HepG2 (cell line): Measurements from ENCODE around the gene STRADA. TPM values are rescaled to one million over a fixed set of nuclear protein-coding genes. Genes with fewer than 3 reads are reported as not detected.

Experiments used
- AGO2 ChIP-seq: fragments of 200-400 bp; formaldehyde crosslinking; optimal IDR thresholded peaks from 2 replicates; pipeline ENCODE3; 2017; ENCODE audit warnings: mild to moderate bottlenecking, low read depth, low read length, moderate library complexity
- MBD4 ChIP-seq: IDR thresholded peaks from 2 replicates; pipeline ENCODE4 v1.6.1; 2012; ENCODE audit warnings: low read length, inconsistent platforms, borderline replicate concordance
- PTBP1 ChIP-seq: fragments of 200-400 bp; formaldehyde crosslinking; IDR thresholded peaks from 2 replicates; pipeline ENCODE4 v1.6.1; 2018; ENCODE audit warnings: low read length, low read depth; ENCODE audit not compliant: poor library complexity, severe bottlenecking
- RAD21 ChIP-seq: fragments of 450-650 bp; formaldehyde crosslinking; IDR thresholded peaks from 2 replicates; pipeline ENCODE4 v1.5.0; 2020; ENCODE audit warnings: mild to moderate bottlenecking
- RXRA ChIP-seq: sonication (generic); formaldehyde crosslinking; IDR thresholded peaks from 2 replicates; pipeline ENCODE4 v1.5.1; 2020; ENCODE audit warnings: missing genetic modification reagents
- TEAD3 ChIP-seq: optimal IDR thresholded peaks from 2 replicates; pipeline ENCODE3; 2016; ENCODE audit warnings: borderline replicate concordance
- ZBTB38 ChIP-seq: sonication (generic); formaldehyde crosslinking; IDR thresholded peaks from 2 replicates; pipeline ENCODE4 v1.5.1; 2020; ENCODE audit warnings: mild to moderate bottlenecking, missing genetic modification reagents
- ZNF205 ChIP-seq: IDR thresholded peaks from 2 replicates; pipeline ENCODE4 v1.6.1; 2018; ENCODE audit warnings: missing biosample characterization, missing genetic modification reagents
- ZNF451 ChIP-seq: sonication (generic); formaldehyde crosslinking; IDR thresholded peaks from 2 replicates; pipeline ENCODE4 v1.5.0; 2020; ENCODE audit warnings: mild to moderate bottlenecking, missing genetic modification reagents
- polyA plus RNA-seq, 8 experiments: library from polyadenylated mRNA; depleted of rRNA in 3 of 8; stranded (reverse) in 7 of 8; unstranded in 1 of 8; fragments of >200 nt; fragmentation: Illumina TruSeq in 4 of 8; extraction: Trizol in 4 of 8; gene quantifications; 2 replicates each; pipeline versions ENCODE4 v1.2.1 to v1.2.3, GENCODE V29; 2011 to 2016; ENCODE audit warnings: low read depth in 4 of 8, missing spikeins in 1 of 8, mixed read lengths in 1 of 8; ENCODE audit not compliant: insufficient read depth in 1 of 8
- total RNA-seq, 5 experiments: library from RNA; depleted of rRNA; stranded (reverse); fragments of >200 nt; fragmentation: Illumina TruSeq; extraction: Trizol; gene quantifications; 2 replicates each; pipeline ENCODE4 v1.2.3, GENCODE V29; 2016; ENCODE audit warnings: low read depth in 1 of 5
- TF ChIP-seq, protein P1 (sequence below): sonication (generic); formaldehyde crosslinking; IDR thresholded peaks from 2 replicates; pipeline ENCODE4 v1.8.0; 2022; ENCODE audit warnings: missing genetic modification reagents, mild to moderate bottlenecking, moderate library complexity, borderline replicate concordance
- TF ChIP-seq, protein P2 (sequence below): sonication (generic); formaldehyde crosslinking; IDR thresholded peaks from 2 replicates; pipeline ENCODE4 v1.4.0; 2020; ENCODE audit warnings: missing genetic modification reagents
- TF ChIP-seq, protein P3 (sequence below): sonication (generic); formaldehyde crosslinking; IDR thresholded peaks from 2 replicates; pipeline ENCODE4 v1.4.0; 2020; ENCODE audit warnings: missing genetic modification reagents
- TF ChIP-seq, protein P4 (sequence below): sonication (generic); formaldehyde crosslinking; IDR thresholded peaks from 2 replicates; pipeline ENCODE4 v1.4.0; 2020; ENCODE audit warnings: low read depth, missing genetic modification reagents
- TF ChIP-seq, protein P5 (sequence below): sonication (generic); formaldehyde crosslinking; IDR thresholded peaks from 2 replicates; pipeline ENCODE4 v1.4.0; 2020; ENCODE audit warnings: missing genetic modification reagents
- TF ChIP-seq, protein P6 (sequence below): sonication (generic); formaldehyde crosslinking; IDR thresholded peaks from 2 replicates; pipeline ENCODE4 v1.5.0; 2020; ENCODE audit warnings: mild to moderate bottlenecking, missing genetic modification reagents, moderate library complexity

STRADA gene
- total and polyA plus RNA-seq, 2 of the 13 experiments (the other 11 are each of a cell fraction or from before 2014, with no cell fraction given) = 17.6 to 17.9 TPM

DNA sequence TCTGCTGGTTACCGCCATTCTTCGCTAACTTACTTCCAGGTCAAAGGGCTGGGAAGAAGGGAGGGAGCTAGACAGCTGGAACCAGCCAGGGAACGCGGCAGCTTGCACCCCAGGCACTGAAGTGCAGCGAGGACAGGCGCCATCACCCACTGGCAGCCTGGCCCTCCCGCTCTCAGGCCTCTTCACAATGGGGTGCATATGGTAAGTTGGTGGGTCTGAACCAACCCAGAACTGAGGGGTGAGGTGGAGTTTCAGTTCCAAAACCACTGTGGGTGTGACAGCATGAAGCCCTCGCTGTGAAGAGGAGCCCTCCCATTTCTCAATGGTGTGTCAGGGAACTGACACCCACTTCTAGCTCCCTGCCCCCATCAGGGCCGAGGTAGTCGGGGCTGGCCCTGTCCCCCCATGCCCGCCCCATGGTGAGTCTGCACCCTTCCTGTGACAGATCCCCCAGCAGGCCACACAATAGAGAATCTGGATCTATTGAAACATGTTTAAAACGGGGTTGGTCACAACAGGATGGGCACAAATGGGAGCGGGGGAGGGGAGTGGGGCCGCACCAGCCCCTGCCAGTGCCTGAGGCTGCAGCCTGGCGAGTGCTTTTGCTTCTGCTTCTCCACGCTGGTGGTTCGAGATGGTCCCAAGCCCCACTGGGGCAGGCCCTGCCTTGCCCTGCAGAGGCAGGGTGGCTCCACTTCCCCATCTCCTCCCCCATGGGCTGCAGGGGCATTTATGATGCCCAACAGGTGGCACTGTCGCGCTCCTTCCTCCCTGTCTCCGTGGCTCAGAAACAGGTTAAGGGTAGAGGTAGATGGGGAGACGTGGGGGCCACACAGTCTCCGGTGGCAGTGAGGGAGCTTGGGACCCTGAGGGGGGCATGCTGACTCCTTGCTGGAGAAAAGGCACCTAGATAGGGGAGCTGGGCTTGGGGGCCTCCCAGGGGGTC lies 44.0 kb downstream of the STRADA start (continued):
- TF ChIP-seq, protein P1, sequence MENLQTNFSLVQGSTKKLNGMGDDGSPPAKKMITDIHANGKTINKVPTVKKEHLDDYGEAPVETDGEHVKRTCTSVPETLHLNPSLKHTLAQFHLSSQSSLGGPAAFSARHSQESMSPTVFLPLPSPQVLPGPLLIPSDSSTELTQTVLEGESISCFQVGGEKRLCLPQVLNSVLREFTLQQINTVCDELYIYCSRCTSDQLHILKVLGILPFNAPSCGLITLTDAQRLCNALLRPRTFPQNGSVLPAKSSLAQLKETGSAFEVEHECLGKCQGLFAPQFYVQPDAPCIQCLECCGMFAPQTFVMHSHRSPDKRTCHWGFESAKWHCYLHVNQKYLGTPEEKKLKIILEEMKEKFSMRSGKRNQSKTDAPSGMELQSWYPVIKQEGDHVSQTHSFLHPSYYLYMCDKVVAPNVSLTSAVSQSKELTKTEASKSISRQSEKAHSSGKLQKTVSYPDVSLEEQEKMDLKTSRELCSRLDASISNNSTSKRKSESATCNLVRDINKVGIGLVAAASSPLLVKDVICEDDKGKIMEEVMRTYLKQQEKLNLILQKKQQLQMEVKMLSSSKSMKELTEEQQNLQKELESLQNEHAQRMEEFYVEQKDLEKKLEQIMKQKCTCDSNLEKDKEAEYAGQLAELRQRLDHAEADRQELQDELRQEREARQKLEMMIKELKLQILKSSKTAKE (CRISPR knock-in tag) = 0 out of 2 replicates have a peak, but pooled peaks have one; percentile 20
- TF ChIP-seq RAD21 (CRISPR knock-in tag) (peak; percentile 33; the same call in 1 of the 2 replicates), AGO2 (peak; percentile 68), TEAD3 (CRISPR knock-in tag) (peak; percentile 28), ZBTB38 (CRISPR knock-in tag) (peak; percentile 42; the same call in 1 of the 2 replicates), ZNF451 (CRISPR knock-in tag) (peak; percentile 46; the same call in 1 of the 2 replicates), ZNF205 (CRISPR knock-in tag) (no peak), MBD4 (no peak), PTBP1 (peak; percentile 70), RXRA (CRISPR knock-in tag) (peak; percentile 29; the same call in 1 of the 2 replicates)
- TF ChIP-seq, protein P2, sequence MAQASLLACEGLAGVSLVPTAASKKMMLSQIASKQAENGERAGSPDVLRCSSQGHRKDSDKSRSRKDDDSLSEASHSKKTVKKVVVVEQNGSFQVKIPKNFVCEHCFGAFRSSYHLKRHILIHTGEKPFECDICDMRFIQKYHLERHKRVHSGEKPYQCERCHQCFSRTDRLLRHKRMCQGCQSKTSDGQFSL = no peak
- TF ChIP-seq, protein P3, sequence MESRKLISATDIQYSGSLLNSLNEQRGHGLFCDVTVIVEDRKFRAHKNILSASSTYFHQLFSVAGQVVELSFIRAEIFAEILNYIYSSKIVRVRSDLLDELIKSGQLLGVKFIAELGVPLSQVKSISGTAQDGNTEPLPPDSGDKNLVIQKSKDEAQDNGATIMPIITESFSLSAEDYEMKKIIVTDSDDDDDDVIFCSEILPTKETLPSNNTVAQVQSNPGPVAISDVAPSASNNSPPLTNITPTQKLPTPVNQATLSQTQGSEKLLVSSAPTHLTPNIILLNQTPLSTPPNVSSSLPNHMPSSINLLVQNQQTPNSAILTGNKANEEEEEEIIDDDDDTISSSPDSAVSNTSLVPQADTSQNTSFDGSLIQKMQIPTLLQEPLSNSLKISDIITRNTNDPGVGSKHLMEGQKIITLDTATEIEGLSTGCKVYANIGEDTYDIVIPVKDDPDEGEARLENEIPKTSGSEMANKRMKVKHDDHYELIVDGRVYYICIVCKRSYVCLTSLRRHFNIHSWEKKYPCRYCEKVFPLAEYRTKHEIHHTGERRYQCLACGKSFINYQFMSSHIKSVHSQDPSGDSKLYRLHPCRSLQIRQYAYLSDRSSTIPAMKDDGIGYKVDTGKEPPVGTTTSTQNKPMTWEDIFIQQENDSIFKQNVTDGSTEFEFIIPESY = peak; percentile 42; the same call in 1 of the 2 replicates
- TF ChIP-seq, protein P4, sequence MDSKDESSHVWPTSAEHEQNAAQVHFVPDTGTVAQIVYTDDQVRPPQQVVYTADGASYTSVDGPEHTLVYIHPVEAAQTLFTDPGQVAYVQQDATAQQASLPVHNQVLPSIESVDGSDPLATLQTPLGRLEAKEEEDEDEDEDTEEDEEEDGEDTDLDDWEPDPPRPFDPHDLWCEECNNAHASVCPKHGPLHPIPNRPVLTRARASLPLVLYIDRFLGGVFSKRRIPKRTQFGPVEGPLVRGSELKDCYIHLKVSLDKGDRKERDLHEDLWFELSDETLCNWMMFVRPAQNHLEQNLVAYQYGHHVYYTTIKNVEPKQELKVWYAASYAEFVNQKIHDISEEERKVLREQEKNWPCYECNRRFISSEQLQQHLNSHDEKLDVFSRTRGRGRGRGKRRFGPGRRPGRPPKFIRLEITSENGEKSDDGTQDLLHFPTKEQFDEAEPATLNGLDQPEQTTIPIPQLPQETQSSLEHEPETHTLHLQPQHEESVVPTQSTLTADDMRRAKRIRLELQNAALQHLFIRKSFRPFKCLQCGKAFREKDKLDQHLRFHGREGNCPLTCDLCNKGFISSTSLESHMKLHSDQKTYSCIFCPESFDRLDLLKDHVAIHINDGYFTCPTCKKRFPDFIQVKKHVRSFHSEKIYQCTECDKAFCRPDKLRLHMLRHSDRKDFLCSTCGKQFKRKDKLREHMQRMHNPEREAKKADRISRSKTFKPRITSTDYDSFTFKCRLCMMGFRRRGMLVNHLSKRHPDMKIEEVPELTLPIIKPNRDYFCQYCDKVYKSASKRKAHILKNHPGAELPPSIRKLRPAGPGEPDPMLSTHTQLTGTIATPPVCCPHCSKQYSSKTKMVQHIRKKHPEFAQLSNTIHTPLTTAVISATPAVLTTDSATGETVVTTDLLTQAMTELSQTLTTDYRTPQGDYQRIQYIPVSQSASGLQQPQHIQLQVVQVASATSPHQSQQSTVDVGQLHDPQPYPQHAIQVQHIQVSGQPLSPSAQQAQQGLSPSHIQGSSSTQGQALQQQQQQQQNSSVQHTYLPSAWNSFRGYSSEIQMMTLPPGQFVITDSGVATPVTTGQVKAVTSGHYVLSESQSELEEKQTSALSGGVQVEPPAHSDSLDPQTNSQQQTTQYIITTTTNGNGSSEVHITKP = 0 out of 2 replicates have a peak, but pooled peaks have one; percentile 44
- TF ChIP-seq, protein P5, sequence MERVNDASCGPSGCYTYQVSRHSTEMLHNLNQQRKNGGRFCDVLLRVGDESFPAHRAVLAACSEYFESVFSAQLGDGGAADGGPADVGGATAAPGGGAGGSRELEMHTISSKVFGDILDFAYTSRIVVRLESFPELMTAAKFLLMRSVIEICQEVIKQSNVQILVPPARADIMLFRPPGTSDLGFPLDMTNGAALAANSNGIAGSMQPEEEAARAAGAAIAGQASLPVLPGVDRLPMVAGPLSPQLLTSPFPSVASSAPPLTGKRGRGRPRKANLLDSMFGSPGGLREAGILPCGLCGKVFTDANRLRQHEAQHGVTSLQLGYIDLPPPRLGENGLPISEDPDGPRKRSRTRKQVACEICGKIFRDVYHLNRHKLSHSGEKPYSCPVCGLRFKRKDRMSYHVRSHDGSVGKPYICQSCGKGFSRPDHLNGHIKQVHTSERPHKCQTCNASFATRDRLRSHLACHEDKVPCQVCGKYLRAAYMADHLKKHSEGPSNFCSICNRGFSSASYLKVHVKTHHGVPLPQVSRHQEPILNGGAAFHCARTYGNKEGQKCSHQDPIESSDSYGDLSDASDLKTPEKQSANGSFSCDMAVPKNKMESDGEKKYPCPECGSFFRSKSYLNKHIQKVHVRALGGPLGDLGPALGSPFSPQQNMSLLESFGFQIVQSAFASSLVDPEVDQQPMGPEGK = peak; percentile 75
- TF ChIP-seq, protein P6, sequence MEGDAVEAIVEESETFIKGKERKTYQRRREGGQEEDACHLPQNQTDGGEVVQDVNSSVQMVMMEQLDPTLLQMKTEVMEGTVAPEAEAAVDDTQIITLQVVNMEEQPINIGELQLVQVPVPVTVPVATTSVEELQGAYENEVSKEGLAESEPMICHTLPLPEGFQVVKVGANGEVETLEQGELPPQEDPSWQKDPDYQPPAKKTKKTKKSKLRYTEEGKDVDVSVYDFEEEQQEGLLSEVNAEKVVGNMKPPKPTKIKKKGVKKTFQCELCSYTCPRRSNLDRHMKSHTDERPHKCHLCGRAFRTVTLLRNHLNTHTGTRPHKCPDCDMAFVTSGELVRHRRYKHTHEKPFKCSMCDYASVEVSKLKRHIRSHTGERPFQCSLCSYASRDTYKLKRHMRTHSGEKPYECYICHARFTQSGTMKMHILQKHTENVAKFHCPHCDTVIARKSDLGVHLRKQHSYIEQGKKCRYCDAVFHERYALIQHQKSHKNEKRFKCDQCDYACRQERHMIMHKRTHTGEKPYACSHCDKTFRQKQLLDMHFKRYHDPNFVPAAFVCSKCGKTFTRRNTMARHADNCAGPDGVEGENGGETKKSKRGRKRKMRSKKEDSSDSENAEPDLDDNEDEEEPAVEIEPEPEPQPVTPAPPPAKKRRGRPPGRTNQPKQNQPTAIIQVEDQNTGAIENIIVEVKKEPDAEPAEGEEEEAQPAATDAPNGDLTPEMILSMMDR (CRISPR knock-in tag) = peak; percentile 84
